ENCODE measurements around the gene AOC2. TPM values are rescaled to one million over a fixed set of nuclear protein-coding genes. Genes with fewer than 3 reads are reported as not detected.

The AOC2 gene
- total and polyA plus RNA-seq, 2 of the 13 experiments (the other 11 are each of a cell fraction or from before 2014, with no cell fraction given): 1.2 to 3.3 TPM

- TF ChIP-seq GMEB2 (CRISPR knock-in tag; IDR thresholded peaks at IDR 0.05; ENCODE audit: low read depth): no peak
- no peak for TF ChIP-seq ZSCAN5A (CRISPR knock-in tag; IDR thresholded peaks at IDR 0.05; ENCODE audit: borderline replicate concordance)
- no peak for TF ChIP-seq TCF7L2 (IDR thresholded peaks at IDR 0.05; ENCODE audit: low read depth, low read length)
- TF ChIP-seq POLR2AphosphoS2 (IDR thresholded peaks at IDR 0.05; ENCODE audit: low read depth, low read length): no peak
- TF ChIP-seq ERF (CRISPR knock-in tag; IDR thresholded peaks at IDR 0.05): no peak
- TF ChIP-seq ATF5 (CRISPR knock-in tag; IDR thresholded peaks at IDR 0.05; ENCODE audit: low read depth): no peak
- no peak for TF ChIP-seq ZNF569 (CRISPR knock-in tag; IDR thresholded peaks at IDR 0.05; ENCODE audit: borderline replicate concordance)
- no peak for TF ChIP-seq FOXO1 (CRISPR knock-in tag; IDR thresholded peaks at IDR 0.05)
- no peak for TF ChIP-seq ZNF792 (CRISPR knock-in tag; IDR thresholded peaks at IDR 0.05)
- no peak for TF ChIP-seq CREB3 (CRISPR knock-in tag; IDR thresholded peaks at IDR 0.05)
- no peak for TF ChIP-seq ARNT2 (CRISPR knock-in tag; IDR thresholded peaks at IDR 0.05; ENCODE audit: low read depth)
- no peak for TF ChIP-seq ADNP (CRISPR knock-in tag; IDR thresholded peaks at IDR 0.05)
These were observed 13.0 kb downstream of the AOC2 start (continued) for GRCh38 chr17:42857389-42857788.

Data from HepG2 (cell line).